Stimulated activated CD4-positive, alpha-beta T cell treated with anti-CD3 and anti-CD28 coated beads, Interleukin-15, amount 100 ng/mL, for 48 hours (primary cell): Measurements from ENCODE around the gene CCZ1.
"Not testable (repeated sequence)": the region's sequence is repeated elsewhere in the genome, so short reads cannot be mapped to it uniquely, and the experiment has no call there.

ENCODE experiments used
- DNase-seq, 2 donors: peaks; one replicate each; pipeline ENCODE4 v3.0.0-alpha.2; 2020; ENCODE audit warnings: low read depth in 2 of 2

The CCZ1 gene

DNA sequence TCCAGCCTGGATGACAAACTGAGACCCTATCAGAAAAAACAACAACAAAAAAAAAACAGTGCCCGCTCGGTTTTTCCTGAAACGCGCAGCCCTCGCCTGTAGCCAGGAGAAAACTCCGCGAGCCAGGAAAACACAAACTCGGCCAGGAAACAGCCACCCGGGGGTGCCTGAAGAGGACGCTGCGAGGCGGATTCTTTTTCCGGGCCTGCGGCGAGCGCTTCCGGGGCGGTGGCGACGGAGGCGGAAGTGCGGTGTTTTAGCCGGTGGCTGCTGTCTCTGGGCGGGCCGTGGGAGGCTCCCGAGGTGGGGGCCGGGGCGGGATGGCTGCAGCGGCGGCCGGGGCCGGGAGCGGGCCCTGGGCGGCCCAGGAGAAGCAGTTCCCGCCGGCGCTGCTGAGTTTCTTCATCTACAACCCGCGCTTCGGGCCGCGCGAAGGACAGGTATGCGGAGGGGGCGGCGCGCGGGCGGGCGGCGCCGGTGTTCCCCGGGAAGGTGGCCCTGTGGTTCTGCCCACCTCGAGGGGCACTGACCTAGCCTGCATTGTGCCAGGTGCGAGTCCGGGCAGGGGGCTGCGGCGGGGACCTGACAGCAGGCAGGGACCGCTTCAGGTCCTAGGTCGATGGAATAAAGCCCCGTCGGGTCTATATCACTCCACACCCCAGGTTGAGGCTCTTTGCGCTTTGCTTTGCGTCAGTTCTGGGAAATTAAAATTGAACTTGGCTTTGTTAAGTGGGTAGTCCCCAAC lies at the start of gene CCZ1:
Gene CCZ1, plus strand, starts transcription at position 254 of the 745 bp plus-strand sequence. Its CDS starts 67 bp downstream, at position 321.
- DNase-seq: peak; percentile 59 to 63

DNA sequence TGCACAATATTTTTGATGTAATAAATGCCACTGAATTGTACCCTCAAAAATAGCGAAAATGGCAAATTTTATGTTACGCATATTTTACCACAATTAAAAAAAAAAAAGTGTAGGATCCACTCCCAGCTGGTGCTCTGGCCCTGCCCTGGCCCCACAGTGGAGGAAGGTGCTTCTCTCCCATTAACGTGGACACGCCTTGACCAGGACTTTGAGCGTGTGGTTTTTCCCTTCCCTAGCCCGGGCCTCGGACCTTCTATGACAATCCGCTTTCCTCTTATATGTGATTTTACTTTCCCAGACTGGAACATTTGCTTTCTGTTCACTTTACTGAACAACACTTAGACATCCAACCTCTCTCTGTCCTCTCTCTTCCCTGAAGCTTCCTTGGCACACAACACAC lies 47.6 kb upstream of the CCZ1 start:
- DNase-seq: no peak

DNA sequence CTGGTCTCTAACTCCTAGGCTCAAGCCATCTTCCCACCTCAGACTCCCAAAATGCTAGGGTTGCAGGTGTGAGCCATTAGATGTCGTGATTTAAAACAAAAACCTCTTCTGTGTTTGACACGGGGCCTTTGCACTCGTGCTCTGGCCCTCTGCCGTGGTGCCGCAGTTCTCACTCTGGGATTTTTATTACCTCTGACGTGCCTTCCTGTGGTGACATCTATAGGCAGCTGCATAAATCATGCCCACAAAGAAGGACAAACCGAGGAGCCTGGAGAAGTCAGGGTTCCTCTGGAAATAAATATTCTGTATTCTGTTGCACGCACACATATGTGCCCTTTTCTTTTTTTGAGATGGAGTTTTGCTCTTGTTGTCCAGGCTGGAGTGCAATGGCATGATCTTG lies 43.8 kb upstream of the CCZ1 start:
- DNase-seq: no peak

DNA sequence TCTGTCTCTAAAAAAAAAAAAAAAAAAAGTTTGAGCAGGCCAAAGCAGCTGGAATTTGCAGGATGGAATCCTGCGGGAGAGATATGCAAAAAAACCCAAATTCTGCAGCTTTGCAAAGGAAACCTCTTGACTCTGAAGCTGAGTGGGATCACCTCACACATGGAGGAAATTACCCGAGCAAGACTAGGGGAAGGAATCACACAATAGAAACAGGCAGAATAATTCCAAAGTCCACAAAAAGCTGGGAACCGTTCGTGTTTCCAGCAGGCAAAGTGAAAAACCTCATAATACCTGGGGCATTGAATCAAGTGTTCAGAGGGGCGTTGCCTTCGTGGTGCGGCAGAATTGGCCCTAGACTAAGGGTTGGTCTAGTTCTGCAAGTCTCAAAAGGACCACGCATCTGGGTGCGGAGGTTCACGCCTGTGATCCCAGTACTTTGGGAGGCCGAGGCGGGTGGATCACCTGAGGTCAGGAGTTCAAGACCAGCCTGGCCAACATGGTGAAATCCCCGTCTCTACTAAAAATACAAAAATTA lies 41.4 kb upstream of the CCZ1 start:
- not testable (repeated sequence) for DNase-seq

DNA sequence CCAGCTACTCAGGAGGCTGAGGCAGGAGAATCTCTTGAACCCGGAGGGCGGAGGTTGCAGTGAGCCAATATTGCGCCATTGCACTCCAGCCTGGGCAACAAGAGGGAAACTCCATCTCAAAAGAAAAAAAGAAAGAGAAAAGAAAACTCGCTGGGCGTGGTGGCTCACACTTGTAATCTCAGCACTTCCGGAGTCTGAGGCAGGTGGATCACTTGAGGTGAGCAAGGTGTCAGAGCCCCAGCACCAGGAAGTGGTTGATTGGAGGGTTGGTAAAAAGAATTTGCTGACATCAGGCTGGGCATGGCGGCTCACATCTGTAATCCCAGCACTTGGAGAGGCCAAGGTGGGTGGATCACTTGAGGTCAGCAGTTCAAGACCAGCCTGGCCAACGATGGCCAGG lies 40.0 kb upstream of the CCZ1 start:
- DNase-seq: not testable (repeated sequence)

DNA sequence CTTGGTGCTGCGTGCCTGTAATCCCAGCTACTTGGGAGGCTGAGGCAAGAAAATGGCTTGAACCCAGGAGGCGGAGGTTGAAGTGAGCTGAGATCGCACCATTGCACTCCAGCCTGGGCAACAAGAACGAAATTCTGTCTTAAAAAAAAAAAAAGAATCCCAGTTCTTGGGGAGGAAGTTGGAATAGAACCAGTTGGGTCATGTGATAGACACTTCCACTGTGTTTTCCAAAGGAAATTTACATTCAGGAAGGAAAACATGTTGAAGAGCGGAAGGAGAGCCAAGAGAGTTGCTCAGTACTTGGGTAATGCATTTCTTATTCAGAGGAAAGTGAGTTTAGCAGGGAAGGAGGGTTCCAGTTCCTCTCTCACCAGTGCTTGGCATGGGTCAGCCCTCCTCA lies 37.3 kb upstream of the CCZ1 start:
- DNase-seq: not testable (repeated sequence)

DNA sequence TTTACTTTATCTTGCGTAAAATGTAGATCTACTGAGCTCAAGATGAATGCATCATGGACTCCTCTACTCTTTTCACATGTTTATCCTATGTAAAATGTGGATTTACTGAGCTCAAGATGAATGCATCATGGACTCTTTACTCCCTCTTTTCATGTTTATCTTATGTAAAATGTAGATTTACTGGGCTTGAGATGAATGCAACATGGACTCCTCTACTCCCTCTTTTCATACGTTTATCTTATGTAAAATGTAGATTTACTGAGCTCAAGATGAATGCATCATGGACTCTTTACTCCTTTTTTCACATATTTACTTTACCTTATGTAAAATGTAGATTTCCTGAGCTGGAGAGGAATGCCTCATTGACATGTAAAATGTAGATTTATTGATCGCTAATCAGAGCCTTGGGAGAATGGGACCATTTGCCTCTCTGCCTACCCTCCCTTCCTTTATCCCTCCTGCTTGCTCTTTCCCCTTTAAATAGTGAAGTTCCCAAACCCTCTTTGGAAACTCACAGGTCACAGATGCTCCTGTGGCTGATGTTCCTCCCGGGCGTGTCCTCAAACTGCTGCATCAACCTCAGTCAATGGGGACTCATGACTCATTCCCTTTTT lies 35.7 kb upstream of the CCZ1 start:
- DNase-seq: not testable (repeated sequence)

DNA sequence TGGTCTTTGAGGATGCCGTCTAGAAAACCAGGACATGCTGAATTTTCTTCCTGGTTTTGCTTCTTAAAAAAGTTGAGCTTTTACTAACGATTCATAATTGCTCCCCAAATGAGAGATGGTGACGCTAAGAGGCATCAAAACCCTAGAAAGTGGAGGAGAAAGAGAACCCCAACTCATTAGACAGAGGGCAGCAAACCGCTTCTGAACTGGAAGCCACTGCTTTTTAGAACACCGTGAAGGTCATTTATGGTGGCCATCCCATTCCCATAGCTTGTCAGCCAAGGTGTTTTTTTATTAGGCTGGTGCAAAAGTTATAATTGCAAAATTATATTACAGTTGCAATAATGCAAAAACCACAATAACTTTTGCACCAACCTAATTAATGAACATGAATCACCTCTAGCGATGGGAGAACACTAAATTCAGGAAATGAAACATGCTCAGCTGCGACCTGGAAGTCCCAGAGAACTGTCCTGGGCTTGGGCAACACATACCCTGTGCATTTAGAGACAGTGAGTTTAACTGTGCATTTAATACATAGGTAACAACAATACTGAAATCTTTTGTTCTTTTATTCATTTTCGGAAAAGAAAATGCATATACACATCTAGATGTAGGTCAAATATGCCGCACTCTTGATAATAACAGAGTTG lies 33.1 kb upstream of the CCZ1 start:
- not testable (repeated sequence) for DNase-seq

DNA sequence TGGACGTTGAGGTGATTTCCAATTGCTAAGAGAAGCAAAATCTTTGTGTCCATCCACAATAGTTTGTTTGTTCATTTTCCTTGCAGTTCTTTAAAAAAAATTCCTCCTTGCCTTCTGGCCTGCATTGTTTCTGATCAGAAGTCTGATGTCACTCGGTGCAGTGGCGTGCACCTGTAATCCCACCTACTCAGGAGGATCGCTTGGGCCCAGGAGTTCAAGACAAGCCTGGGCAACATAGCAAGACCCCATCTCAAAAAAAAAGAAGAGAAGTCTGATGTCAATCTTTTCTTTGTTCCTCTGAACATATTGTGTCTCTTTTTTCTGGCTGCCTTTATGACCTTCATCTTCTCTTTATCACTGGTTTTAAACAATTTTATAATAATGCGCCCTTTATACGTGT lies 31.5 kb upstream of the CCZ1 start:
- DNase-seq: no peak

DNA sequence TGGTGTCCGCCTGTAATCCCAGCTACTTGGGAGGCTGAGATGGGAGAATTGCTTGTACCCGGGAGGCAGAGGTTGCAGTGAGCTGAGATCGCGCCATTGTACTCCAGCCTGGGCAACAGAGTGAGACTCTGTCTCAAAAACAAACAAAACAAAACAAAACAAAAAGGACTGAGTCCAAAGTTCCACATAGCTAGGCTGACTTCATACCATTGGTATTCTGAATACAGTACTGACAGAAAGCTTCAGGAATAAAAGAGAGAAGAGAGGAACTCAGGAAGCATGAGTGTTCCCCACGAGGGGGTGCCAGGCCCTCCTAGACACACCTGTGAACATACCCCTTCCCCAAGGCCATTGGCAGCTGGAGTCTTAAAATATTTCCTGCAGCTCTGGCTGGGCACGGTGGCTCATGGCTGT lies 29.6 kb upstream of the CCZ1 start:
- DNase-seq: not testable (repeated sequence)

DNA sequence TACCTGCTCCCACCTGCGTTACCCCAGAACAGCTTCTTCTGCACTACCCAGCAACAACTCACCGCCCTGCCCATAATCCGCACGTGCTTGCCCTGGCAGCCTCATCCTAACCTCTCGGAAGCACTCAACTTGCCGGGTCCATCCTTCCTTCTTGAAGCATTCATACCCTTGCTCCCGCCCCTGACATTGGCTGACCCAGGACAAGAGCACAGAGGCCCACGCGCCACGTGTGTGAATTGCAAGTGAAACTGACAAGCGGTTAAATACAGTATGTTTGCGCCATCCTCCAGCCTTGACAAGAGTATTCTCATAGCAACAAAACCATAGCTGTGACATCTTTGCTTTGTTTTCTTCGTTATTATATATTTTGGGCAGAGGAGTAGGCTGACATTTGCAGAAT lies 28.8 kb upstream of the CCZ1 start:
- DNase-seq: no peak

DNA sequence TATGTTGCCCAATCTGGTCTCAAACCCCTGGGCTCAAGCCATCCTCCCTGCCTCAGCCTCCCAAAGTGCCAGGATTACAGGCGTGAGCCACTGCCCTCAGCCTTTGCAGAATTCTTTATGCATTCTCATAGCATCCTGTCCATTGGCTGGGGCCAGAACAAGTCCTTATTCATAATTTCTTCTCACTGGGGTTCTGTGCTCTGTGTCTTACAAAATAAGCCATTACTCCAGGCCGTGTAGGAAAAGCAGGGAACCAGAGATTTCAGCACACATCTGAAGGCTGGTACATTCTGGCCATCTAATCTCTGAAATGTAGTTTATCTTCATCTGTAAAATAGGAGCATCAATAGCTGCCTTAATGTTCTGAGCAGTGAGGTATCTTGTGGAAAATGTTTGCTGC lies 28.2 kb upstream of the CCZ1 start:
- DNase-seq: no peak

DNA sequence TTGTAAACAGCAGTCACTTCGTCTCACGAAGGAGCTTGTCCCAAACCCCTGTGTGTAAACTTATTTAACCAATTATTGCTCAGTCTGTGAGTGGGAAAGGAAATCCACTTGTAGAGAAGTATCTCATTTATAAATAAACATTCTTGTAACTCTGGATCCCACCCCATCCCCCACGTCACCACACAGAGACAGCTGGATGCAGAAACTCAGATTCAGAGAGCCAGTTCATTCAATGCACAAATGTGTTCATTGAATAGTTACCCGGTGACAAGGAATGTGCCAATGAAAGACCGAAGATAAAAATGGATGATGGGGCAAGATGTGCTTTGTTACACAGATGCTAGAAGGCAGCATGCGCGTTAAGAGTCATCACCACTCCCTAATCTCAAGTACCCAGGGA lies 26.2 kb upstream of the CCZ1 start:
- DNase-seq: no peak

DNA sequence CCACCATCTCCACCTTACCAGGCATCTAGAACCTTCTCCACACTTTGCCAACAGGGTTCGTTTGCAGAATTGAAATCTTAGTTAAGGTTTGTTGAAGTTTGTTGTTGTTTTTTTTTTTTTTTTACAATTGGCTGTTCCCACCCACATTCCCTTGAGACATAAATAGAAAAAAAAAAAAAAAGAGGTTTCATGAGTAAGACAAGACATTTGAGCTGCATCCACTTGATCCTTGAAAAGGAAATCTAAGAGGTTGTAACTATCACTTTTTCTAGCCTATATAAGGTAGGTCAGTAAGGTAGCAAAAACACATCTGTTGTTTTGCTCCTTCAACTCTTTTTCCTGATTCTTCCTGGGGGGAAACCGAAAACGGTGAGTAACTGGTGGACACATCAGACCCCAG lies 18.9 kb upstream of the CCZ1 start:
- not testable (repeated sequence) for DNase-seq

DNA sequence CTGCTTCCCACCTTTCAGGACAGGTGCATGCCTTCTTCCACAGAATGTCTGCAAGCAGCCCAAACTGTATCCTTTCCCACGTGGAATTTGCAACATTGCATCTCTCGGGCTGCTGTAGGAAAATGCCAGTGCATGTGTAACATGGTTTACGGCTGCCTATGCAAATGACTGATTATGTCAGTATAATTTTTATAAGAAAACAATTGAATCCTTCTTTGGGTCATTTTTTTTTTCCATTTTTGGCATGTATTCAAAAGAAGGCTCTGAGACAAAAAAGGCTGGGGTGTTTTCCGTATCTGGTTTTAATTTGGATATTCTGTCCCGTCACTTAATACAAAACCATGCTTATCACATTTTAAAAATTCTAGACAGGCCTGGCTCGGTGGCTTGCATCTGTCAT lies 18.4 kb upstream of the CCZ1 start:
- not testable (repeated sequence) for DNase-seq

DNA sequence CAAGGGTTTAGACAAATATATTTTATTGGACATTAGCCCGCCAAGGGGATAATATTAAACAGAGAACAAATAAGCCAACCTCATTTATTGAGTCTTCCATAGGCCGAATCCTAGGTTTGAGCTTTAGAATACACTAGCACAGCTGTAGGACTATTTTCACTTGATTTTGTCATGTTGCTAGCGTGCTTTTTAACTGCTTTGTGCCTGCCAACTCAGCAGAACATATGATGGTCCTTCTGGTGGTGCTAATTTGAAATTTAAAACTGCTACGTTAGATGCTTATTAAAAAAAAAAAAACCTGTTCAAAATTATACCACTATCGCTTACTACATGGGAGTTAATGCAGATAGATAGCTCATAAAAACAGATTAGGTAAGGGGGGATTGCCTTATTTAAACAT lies 14.1 kb upstream of the CCZ1 start:
- not testable (repeated sequence) for DNase-seq

DNA sequence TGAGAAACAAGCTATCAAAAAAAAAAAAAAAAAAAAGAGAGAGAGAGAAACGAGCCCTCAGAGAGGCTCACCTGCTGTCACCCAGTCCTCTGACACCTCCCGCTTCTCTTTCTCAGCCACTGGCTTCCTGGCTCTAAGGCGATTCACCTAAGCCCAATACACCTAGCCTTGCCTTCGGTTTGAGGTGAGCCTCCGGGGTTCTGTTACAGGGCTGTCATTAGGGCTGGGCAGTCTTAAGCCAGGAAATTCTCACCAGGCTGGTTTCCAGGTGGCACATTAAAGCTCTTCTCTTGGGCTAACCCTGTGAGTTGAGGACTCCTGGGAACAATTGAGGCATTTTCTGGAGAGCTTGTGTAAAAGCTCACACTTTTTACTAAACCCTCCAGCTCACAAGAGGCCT lies 10.5 kb upstream of the CCZ1 start:
- not testable (repeated sequence) for DNase-seq

DNA sequence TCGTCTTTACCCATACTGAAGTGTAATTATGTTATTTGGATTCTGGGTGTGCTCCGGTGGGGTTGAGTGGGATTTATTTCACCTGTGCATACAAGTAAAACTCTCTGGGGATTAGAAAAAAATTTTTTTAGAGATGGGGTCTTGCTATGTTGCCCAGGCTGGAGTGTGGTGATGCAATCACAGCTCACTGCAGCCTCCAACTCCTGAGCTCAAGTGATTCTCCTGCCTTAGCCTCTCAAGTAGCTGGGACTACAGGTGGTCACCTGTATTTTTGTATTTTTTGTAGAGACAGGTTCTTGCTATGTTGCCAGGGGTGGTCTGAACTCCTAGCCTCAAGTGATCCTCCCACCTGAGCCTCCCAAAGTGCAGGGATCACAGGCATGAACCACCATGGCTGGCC lies 8.3 kb upstream of the CCZ1 start:
- not testable (repeated sequence) for DNase-seq

DNA sequence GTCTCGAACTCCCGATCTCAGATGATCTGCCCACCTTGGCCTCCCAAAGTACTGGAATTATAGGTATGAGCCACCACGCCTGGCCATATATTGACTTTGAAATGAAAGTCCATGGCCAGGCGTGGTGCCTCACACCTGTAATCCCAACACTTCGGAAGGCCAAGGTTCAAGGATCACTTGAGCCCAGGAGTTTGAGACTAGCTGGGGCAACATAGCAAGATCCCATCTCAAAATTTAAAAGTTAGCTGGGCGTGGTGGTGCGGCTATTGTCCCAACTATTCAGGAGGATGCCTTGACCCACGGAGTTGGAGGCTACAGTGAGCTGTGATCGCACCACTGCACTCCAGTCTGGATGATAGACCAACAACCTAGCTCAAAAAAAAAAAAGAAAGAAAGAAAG lies 6.0 kb upstream of the CCZ1 start:
- DNase-seq: no peak

DNA sequence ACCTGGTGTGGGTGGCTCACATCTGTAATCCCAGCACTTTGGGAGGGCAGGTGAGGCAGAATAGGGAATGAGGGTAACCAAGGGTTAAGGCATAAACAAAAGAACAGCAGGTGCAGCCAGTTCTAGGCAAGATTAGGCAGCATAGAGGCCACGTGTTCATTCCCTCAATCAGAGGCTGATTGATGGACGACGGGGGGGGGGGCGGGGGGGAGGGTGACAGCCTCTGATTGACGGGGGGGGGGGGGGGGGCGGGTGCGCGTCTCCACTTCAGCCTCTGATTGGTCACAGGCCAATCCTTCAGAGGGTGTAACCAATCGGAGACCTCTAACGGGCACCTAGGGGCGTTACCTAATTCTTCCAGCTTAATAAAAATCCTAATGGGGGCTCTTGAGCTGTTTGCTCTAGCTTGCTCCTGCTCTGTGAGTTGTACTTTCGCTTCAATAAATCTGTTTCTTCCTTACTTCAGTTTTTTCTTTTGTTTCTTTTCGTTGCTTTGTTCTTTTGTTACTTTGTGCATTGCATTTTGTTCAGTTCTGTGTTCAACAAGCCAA lies 1.1 kb upstream of the CCZ1 start:
- not testable (repeated sequence) for DNase-seq

DNA sequence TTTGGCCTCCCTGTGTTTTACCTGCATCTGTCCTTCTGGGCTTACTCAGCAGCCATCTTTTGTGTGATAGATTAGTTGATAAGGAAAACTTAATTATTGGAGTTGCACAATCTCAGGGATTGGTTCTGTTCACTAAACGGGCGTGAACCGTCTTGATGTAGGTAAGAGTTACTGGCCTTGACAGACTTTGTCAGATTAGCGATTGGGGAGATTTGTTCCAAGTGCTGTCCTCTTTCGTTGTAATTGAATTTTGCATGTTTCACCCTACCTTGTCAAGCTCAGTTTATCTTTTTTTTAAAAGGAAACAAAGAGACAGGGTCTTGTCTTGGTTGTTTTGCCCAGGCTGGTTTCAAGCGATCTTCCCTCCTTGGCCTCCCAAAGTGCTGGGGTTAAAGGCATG lies 4.5 kb downstream of the CCZ1 start:
- not testable (repeated sequence) for DNase-seq

DNA sequence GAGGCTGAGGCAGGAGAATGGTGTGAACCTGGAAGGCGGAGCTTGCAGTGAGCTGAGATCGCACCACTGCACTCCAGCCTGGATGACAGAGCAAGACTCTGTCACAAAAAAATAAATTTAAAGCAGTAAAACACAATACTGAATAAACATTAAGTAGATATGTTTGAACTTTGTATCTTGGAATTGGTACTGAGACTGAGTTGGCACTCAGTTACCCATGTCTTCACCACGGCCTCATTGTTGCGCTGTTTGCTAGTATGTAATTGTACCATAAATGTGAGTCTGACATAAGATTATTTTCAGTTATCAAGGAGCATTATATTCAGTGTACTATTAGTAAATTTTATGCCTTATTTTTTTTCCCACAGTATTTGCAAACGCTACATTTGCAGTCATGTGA lies 6.2 kb downstream of the CCZ1 start:
- DNase-seq: not testable (repeated sequence)
